ENCODE measurements around the gene CDC14A.
A peak's percentile ranks its signal among the peaks of the same experiment; 100 is the strongest.

Gene CDC14A

GRCh38 chr1:100382657-100383056 is 30.4 kb downstream of the CDC14A start:
- Mint-ChIP-seq H3K27me3 (ENCODE audit: low read depth) (no peaks in the 10 kb centered on the region), H3K27ac (no peak overlapping the region), H3K36me3 (ENCODE audit: low read depth) (peaks cover 21% of the 10 kb centered on the region), H3K9me3 (no peaks in the 10 kb centered on the region), H3K4me1 (peaks cover 27% of the 10 kb centered on the region), H3K4me3 (no peak overlapping the region)
- TF ChIP-seq CTCF (IDR thresholded peaks at IDR 0.05; ENCODE audit: unreplicated experiment in 3 of 3): no peak

GRCh38 chr1:100383743-100384405 is 31.6 kb downstream of the CDC14A start:
- H3K4me3 Mint-ChIP-seq: no peak overlapping the region
- H3K36me3 Mint-ChIP-seq (ENCODE audit: low read depth): peaks cover 14% of the 10 kb centered on the region
- no peak overlapping the region for H3K27ac Mint-ChIP-seq
- no peaks in the 10 kb centered on the region for H3K27me3 Mint-ChIP-seq (ENCODE audit: low read depth)
- H3K9me3 Mint-ChIP-seq: no peaks in the 10 kb centered on the region
- H3K4me1 Mint-ChIP-seq: peaks cover 32% of the 10 kb centered on the region
- TF ChIP-seq CTCF (IDR thresholded peaks at IDR 0.05; ENCODE audit: unreplicated experiment in 3 of 3): no peak

GRCh38 chr1:100387209-100387608 is 34.9 kb downstream of the CDC14A start:
- TF ChIP-seq CTCF (IDR thresholded peaks at IDR 0.05; ENCODE audit: unreplicated experiment in 3 of 3): no peak
- Mint-ChIP-seq H3K4me1 (peaks cover 32% of the 10 kb centered on the region), H3K4me3 (no peak overlapping the region), H3K36me3 (ENCODE audit: low read depth) (peaks cover 7% of the 10 kb centered on the region), H3K27me3 (ENCODE audit: low read depth) (no peaks in the 10 kb centered on the region), H3K9me3 (no peaks in the 10 kb centered on the region), H3K27ac (peak overlapping the region; percentile 83 to 98 (median 89))

GRCh38 chr1:100387657-100388350 is 35.5 kb downstream of the CDC14A start:
- peak overlapping the region; percentile 83 to 98 (median 92) for H3K27ac Mint-ChIP-seq
- no peak for TF ChIP-seq CTCF (IDR thresholded peaks at IDR 0.05; ENCODE audit: unreplicated experiment in 3 of 3)
- H3K4me3 Mint-ChIP-seq: peak overlapping the region in 2 of 3 experiments; percentile 11 to 71
- H3K9me3 Mint-ChIP-seq: no peaks in the 10 kb centered on the region
- H3K27me3 Mint-ChIP-seq (ENCODE audit: low read depth): no peaks in the 10 kb centered on the region
- H3K36me3 Mint-ChIP-seq (ENCODE audit: low read depth): peaks cover 7% of the 10 kb centered on the region
- peaks cover 34% of the 10 kb centered on the region for H3K4me1 Mint-ChIP-seq

- Mint-ChIP-seq H3K4me3 (no peak overlapping the region), H3K27ac (peak overlapping the region in 1 of 3 experiments; percentile 23), H3K36me3 (ENCODE audit: low read depth) (peaks cover 24% of the 10 kb centered on the region), H3K4me1 (peaks cover 27% of the 10 kb centered on the region), H3K9me3 (no peaks in the 10 kb centered on the region), H3K27me3 (ENCODE audit: low read depth) (no peaks in the 10 kb centered on the region)
- TF ChIP-seq CTCF (IDR thresholded peaks at IDR 0.05; ENCODE audit: unreplicated experiment in 3 of 3): no peak
Measured at GRCh38 chr1:100390531-100390930, 38.2 kb downstream of the CDC14A start.

All from nephron (organoid).